Pancreas (tissue), 10 donors: Measurements from ENCODE around the gene HEXB. TPM values are rescaled to one million over a fixed set of nuclear protein-coding genes. Genes with fewer than 3 reads are reported as not detected.

Experiments used
- ATAC-seq, 4 donors: fragments of 200-7000 bp; cut with Tn5 transposase; one replicate each; pipeline versions ENCODE4 v1.8.0 to v1.9.1; 2020; ENCODE audit warnings: mild to moderate bottlenecking in 4 of 4, moderate library complexity in 4 of 4
- DNase-seq, 6 donors: peaks; one replicate each; pipeline ENCODE4 v3.0.0-alpha.2; 2020
- FAIRE-seq: peaks from 2 replicates; lab custom pipeline; 2012; peaks lifted over from hg19 to GRCh38; lab: Jason Lieb, UNC
- H3K27ac ChIP-seq, 4 donors: fragments of 200-600 bp; sonication (generic); 1 replicate in 3 of 4; 2 replicates in 1 of 4; pipeline versions ENCODE4 v1.5.0 to v1.8.0; 2020
- H3K27me3 ChIP-seq, 4 donors: fragments of 200-600 bp; one replicate each; pipeline ENCODE4 v1.8.0; 2021
- H3K36me3 ChIP-seq, 3 donors: fragments of 200-600 bp; sonication (generic) in 1 of 3; one replicate each; pipeline versions ENCODE4 v1.5.0 to v1.8.0; 2020 to 2021
- H3K4me1 ChIP-seq, 3 donors: fragments of 200-600 bp; one replicate each; pipeline ENCODE4 v1.8.0; 2021
- H3K4me3 ChIP-seq, 4 donors: fragments of 200-600 bp; sonication (generic) in 2 of 4; one replicate each; pipeline versions ENCODE4 v1.5.0 to v1.8.0; 2020 to 2021
- H3K9me3 ChIP-seq, 4 donors: fragments of 200-600 bp; one replicate each; pipeline ENCODE4 v1.8.0; 2021
- WGBS, 2 donors: extraction: QIAGEN DNeasy Blood & Tissue Kit; methylation state at CpG; one replicate each; pipeline ENCODE4 v1.1.7; 2013; 5-methylcytosine and 5-hydroxymethylcytosine counted together
- intact Hi-C, 3 donors: fragments of 100-400 bp; cut with DNase I; formaldehyde crosslinking; loops; one replicate each; pipeline versions ENCODE4 v1.11.1 to v1.14.2; 2022
- polyA plus RNA-seq, 2 donors: library from polyadenylated mRNA; stranded (reverse); fragments of 200-250 nt; gene quantifications; one replicate each; pipeline ENCODE4 v1.2.3, GENCODE V29; 2013
- total RNA-seq, 6 donors: library from RNA; stranded (reverse); fragmentation: NEBNext Ultra II Directional in 4 of 6; extraction: Animal tissue kit (Norgen Biotek cat#: 25700) in 4 of 6; gene quantifications; one replicate each; pipeline versions ENCODE4 v1.2.1 to v1.2.4, GENCODE V29; 2021 to 2023
- TF ChIP-seq, protein P1 (sequence below), 4 donors: fragments of 200-600 bp; sonication (generic) in 3 of 4; IDR thresholded peaks; one replicate each; pipeline versions ENCODE4 v1.5.0 to v1.8.0; 2021; ENCODE audit warnings: antibody characterized with exemption in 4 of 4
- donor health status: healthy with polysubstance abuse.
- donor health status: DM: no; HTN: no; CAD: no; lungs with moderate emphysema.
- donor health status: DM: no; HTN: no; CAD: no.
- donor health status: control.
- donor health status: control.
- donor health status: Bipolar disorder and iron deficiency.
- donor health status: DM: yes; HTN: yes; CAD: no.
- donor health status: DM: no; HTN: no; CAD: no.
- donor health status: DM: no; HTN: no; CAD: no.
- donor health status: DM: yes; HTN: yes; CAD: no.

The HEXB gene
- total and polyA plus RNA-seq, 8 donors = 59.2 to 140 (median 78.4) TPM

DNA sequence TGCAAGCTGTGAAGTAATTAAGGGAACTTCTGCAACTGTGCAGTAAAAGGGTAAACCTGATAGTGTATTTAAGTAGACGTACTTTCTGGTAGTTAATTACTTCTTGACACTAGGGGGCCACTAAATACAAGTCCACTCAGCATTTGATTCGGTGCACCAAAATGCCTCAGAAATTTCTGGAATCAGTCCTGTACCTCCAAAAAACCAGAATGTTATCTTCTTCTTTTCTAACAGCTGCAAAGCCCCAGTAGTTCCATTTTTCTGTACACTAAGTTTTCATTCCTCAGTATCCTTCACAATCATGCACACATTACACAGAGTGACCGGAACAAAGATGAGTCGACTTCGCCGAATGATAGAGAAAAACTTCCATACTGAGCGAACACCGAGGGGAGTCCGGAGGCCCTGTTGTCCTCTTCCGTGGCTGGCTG, 81.4 kb downstream of the HEXB start:
- peak; percentile 66 to 78 (median 74) for ATAC-seq
- no peaks in the 10 kb centered on the region for H3K27me3 ChIP-seq
- no peaks in the 10 kb centered on the region for H3K9me3 ChIP-seq
- no peak for DNase-seq
- peak overlapping the region in 3 of 4 donors; percentile 13 to 73 (median 51) for H3K27ac ChIP-seq
- H3K4me1 ChIP-seq = peaks cover 13 to 20% (median 17%) of the 10 kb centered on the region in 3 donors
- 0% methylated on average over 10 of the region's 10 CpGs for WGBS, 2 donors
- TF ChIP-seq, protein P1, sequence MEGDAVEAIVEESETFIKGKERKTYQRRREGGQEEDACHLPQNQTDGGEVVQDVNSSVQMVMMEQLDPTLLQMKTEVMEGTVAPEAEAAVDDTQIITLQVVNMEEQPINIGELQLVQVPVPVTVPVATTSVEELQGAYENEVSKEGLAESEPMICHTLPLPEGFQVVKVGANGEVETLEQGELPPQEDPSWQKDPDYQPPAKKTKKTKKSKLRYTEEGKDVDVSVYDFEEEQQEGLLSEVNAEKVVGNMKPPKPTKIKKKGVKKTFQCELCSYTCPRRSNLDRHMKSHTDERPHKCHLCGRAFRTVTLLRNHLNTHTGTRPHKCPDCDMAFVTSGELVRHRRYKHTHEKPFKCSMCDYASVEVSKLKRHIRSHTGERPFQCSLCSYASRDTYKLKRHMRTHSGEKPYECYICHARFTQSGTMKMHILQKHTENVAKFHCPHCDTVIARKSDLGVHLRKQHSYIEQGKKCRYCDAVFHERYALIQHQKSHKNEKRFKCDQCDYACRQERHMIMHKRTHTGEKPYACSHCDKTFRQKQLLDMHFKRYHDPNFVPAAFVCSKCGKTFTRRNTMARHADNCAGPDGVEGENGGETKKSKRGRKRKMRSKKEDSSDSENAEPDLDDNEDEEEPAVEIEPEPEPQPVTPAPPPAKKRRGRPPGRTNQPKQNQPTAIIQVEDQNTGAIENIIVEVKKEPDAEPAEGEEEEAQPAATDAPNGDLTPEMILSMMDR (IDR thresholded peaks at IDR 0.05) = peak; percentile 9 to 33 (median 26)
- peaks cover 7 to 16% (median 9%) of the 10 kb centered on the region in 3 donors for H3K36me3 ChIP-seq
- FAIRE-seq = no peak
- peak overlapping the region; percentile 69 to 96 (median 80) for H3K4me3 ChIP-seq
- intact Hi-C loops = no loop called here

DNA sequence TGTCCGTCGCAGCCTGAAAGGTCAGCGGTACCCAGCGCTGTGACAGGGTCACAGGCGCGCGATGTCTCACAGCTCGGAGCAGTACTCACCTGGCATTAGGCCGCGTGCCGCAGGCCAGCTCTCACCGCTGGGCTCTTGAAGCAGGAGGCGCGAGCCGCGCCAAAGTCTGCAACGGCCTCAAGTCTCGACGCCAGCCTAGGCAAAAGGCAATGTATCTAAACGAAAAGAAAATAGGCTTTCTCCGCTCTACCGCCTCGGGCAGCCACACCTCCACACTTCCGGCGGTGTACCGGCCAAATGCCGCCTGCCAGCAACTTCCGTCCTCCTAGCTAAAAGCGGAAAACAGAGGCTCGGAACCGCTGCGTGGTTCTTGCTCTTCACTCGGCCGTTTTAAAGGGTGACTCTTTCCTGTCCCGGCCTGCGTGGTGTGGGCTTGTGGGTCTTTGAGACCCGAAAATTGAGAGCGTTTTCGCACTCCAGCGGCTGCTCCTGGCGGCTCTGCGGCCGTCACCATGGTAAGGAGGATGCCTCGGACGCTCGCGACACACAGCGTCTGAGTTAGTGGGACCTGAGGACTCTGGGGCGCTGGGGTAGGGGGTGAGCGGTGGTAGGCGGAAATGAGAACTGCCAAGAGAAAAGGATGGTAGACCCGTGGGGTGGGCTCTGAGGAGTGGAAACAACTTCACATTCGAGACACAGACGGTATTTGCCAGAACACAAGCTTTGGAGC, 82.0 kb downstream of the HEXB start, which contains the start of the genes GFM2 and NSA2:
Gene GFM2, minus strand, starts transcription at position 269 of the 730 bp plus-strand sequence. CDS start 3,375 bp downstream, outside the sequence.
Gene NSA2, plus strand, starts transcription at position 401 of the 730 bp plus-strand sequence. Its CDS starts 112 bp downstream, at position 513.
- Histone ChIP-seq H3K4me1 (peaks cover 13 to 20% (median 17%) of the 10 kb centered on the region in 3 donors), H3K36me3 (peaks cover 7 to 18% (median 9%) of the 10 kb centered on the region in 3 donors), H3K4me3 (peak within 1 kb of the TSS; percentile 69 to 96 (median 80)), H3K27me3 (no peaks in the 10 kb centered on the region), H3K27ac (peak within 1 kb of the TSS in 3 of 4 donors; percentile 13 to 73 (median 51)), H3K9me3 (no peaks in the 10 kb centered on the region)
- no peak for FAIRE-seq
- DNase-seq = peak; percentile 85 to 95 (median 90)
- ATAC-seq = peak; percentile 99 to 100 (median 99)
- TF ChIP-seq, protein P1 (IDR thresholded peaks at IDR 0.05) = no peak
- intact Hi-C loops = no loop called here
- 0% methylated on average over 54 of the region's 54 CpGs for WGBS, 2 donors

DNA sequence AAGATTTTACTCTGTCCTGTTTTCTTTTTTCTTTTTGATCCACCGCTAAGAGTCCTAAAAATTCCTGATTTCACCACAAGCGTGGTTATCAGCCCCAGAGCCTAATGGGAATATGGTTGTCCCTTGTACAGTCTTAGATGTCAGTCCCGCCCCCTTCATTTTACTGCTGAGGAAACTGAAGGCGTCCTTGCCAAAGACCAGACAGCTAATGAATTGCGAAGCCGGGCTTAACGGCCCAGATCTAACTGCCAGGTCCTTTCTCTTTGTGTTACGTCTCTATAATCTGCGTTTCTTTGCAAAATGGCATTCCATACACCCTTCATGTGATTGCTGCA, 82.5 kb downstream of the HEXB start:
- DNase-seq (peak in 1 of 6 donors; percentile 15), ATAC-seq (peak in 3 of 4 donors; percentile 6 to 30 (median 12)), FAIRE-seq (no peak)
- Histone ChIP-seq H3K36me3 (peaks cover 7 to 19% (median 9%) of the 10 kb centered on the region in 3 donors), H3K4me1 (peaks cover 13 to 20% (median 17%) of the 10 kb centered on the region in 3 donors), H3K9me3 (no peaks in the 10 kb centered on the region), H3K27me3 (no peaks in the 10 kb centered on the region), H3K4me3 (peak overlapping the region; percentile 69 to 96 (median 80)), H3K27ac (peak overlapping the region in 2 of 4 donors; percentile 51 to 73)
- TF ChIP-seq, protein P1 (IDR thresholded peaks at IDR 0.05) = no peak
- WGBS, 2 donors = 0% methylated on average over 9 of the region's 9 CpGs
- intact Hi-C loops = no loop called here

Other genes starting within 250 kb of the HEXB start
- 10 to 100 TPM; 21.4 to 63.1 (median 28.5) TPM for gene ENC1, start 44.5 kb upstream of the HEXB start, total RNA-seq
- 10 to 100 TPM; 21.3 to 26.3 TPM for gene ENC1, start 44.5 kb upstream of the HEXB start, polyA plus RNA-seq
- gene GFM2, start 81.9 kb downstream of the HEXB start, total RNA-seq = 10 to 100 TPM in 2 of 6 donors, 1 to 10 TPM in 4; 6.9 to 11.3 (median 9.0) TPM
- gene GFM2, start 81.9 kb downstream of the HEXB start, polyA plus RNA-seq = 10 to 100 TPM; 12.5 to 15.8 TPM
- gene NSA2, start 82.0 kb downstream of the HEXB start, total RNA-seq = 10 to 100 TPM; 22.4 to 38.7 (median 30.4) TPM
- gene NSA2, start 82.0 kb downstream of the HEXB start, polyA plus RNA-seq = 10 to 100 TPM; 44.6 to 68.6 TPM
- 1 to 10 TPM in 5 of 6 donors, under 1 TPM in 1; 0.28 to 2.3 (median 1.6) TPM for gene FAM169A, start 181.2 kb downstream of the HEXB start, total RNA-seq
- 1 to 10 TPM in 1 of 2 donors, under 1 TPM in 1; 0.61 to 2.4 TPM for gene FAM169A, start 181.2 kb downstream of the HEXB start, polyA plus RNA-seq